Calu3 (cell line): Measurements from ENCODE around the gene IDH2. TPM values are rescaled to one million over a fixed set of nuclear protein-coding genes. Genes with fewer than 3 reads are reported as not detected.
A peak's percentile ranks its signal among the peaks of the same experiment; 100 is the strongest.

Source experiments
- BruUV-seq: library from RNA; stranded (reverse); fragments of 400-500 nt; replicated peaks from 2 replicates; lab custom pipeline; 2021; lab: Mats Ljungman, UMichigan
- CTCF ChIA-PET: fragments of 300-600 bp; sonication (Branson Sonifier 250); formaldehyde crosslinking; loops from one replicate; lab custom pipeline; 2022; ENCODE audit warnings: antibody characterized with exemption; lab: Charles Lee
- DNase-seq: peaks from one replicate; pipeline ENCODE4 v3.0.0; 2022
- H3K27ac Mint-ChIP-seq: one replicate; pipeline ENCODE4 v1.8.0; 2022; ENCODE audit warnings: mixed read lengths; ENCODE audit not compliant: unreplicated experiment
- H3K27me3 Mint-ChIP-seq: one replicate; pipeline ENCODE4 v1.8.0; 2022; ENCODE audit warnings: mixed read lengths; ENCODE audit not compliant: unreplicated experiment
- H3K36me3 Mint-ChIP-seq: one replicate; pipeline ENCODE4 v1.8.0; 2022; ENCODE audit warnings: mild to moderate bottlenecking, moderate library complexity, mixed read lengths; ENCODE audit not compliant: insufficient read depth, unreplicated experiment
- H3K4me1 Mint-ChIP-seq: one replicate; pipeline ENCODE4 v1.8.0; 2022; ENCODE audit warnings: mild to moderate bottlenecking, low read depth, mixed read lengths; ENCODE audit not compliant: unreplicated experiment
- H3K4me3 Mint-ChIP-seq: one replicate; pipeline ENCODE4 v1.8.0; 2022; ENCODE audit warnings: mild to moderate bottlenecking, low read depth, moderate library complexity, mixed read lengths; ENCODE audit not compliant: unreplicated experiment
- H3K9me3 Mint-ChIP-seq: one replicate; pipeline ENCODE4 v1.8.0; 2022; ENCODE audit warnings: low read depth, mixed read lengths; ENCODE audit not compliant: unreplicated experiment
- CTCF ChIP-seq: fragments of 200-600 bp; IDR thresholded peaks from one replicate; pipeline ENCODE4 v1.8.0; 2022; ENCODE audit warnings: antibody characterized with exemption; ENCODE audit not compliant: unreplicated experiment
- intact Hi-C: fragments of 100-400 bp; cut with micrococcal nuclease; formaldehyde crosslinking; loops from one replicate; pipeline ENCODE4 v1.10.0; 2022; ENCODE audit not compliant: unreplicated experiment
- total RNA-seq: library from RNA; stranded (reverse); gene quantifications from 2 replicates; pipeline ENCODE4 v1.2.3, GENCODE V29; 2022

Gene IDH2
- total RNA-seq, 1 experiment from 2014 or later = 108 TPM

DNA sequence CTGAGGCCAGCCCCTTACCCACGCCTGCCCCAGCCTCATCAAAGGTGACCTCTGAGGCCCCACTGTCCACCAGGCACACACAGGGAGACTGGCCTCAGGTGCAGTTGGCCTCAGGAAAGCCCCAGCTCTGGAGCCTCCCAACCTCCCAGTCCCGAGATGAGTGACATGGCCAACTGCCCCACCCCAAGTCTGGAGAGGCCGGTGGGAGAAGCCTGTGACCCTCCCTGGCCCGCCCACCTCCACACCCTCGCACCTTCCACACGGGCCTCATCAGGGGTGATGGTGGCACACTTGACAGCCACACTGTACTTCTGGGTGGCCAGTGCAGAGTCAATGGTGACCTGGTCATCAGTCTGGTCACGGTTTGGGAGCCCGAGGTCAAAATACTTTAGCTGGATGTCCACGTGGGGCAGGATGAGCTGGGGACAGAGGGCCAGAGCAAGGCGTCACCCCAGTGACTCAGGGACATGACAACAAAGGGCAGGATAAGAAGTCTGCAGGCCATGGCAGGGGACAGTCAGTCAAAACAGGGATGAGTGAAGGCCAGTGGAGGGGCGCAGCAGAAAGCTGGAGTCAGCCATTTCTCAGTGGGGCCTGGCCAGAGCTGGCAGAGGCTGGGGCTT, 11.9 kb downstream of the IDH2 start:
- Mint-ChIP-seq H3K9me3 (no peaks in the 10 kb centered on the region), H3K27ac (no peak overlapping the region), H3K4me3 (no peak overlapping the region), H3K27me3 (no peaks in the 10 kb centered on the region), H3K4me1 (peaks cover 2% of the 10 kb centered on the region), H3K36me3 (peaks cover 22% of the 10 kb centered on the region)
- CTCF ChIA-PET = no interaction called here
- no peak for DNase-seq
- intact Hi-C loops = no loop called here
- no TSS peak for BruUV-seq
- TF ChIP-seq CTCF = no peak

GRCh38 chr15:90087454-90088154, 14.7 kb downstream of the IDH2 start:
- peak; percentile 51 for DNase-seq
- no peaks in the 10 kb centered on the region for H3K9me3 Mint-ChIP-seq
- intact Hi-C loops = loop anchor here (1.0 kb wide), 1 partner anchor 189 kb away; no protein-coding TSS in a partner anchor
- peaks cover 17% of the 10 kb centered on the region for H3K36me3 Mint-ChIP-seq
- no peak overlapping the region for H3K4me3 Mint-ChIP-seq
- H3K4me1 Mint-ChIP-seq = no peaks in the 10 kb centered on the region
- CTCF ChIA-PET = interaction anchor here (0.6 to 3.6 kb wide), 9 partner anchors 13 to 775 kb away, joined by 3 to 17 read pairs (median 3); partner anchors contain the start of genes AP3S2 and IDH2
- no TSS peak for BruUV-seq
- TF ChIP-seq CTCF = no peak
- no peak overlapping the region for H3K27ac Mint-ChIP-seq
- no peaks in the 10 kb centered on the region for H3K27me3 Mint-ChIP-seq

GRCh38 chr15:90086868-90087268, 15.4 kb downstream of the IDH2 start:
- CTCF ChIA-PET = interaction anchor here (0.7 to 3.6 kb wide), 9 partner anchors 12 to 348 kb away, joined by 3 to 17 read pairs (median 4); partner anchors contain the start of genes AP3S2 and IDH2
- no peak overlapping the region for H3K27ac Mint-ChIP-seq
- peaks cover 17% of the 10 kb centered on the region for H3K36me3 Mint-ChIP-seq
- H3K4me3 Mint-ChIP-seq = no peak overlapping the region
- no peaks in the 10 kb centered on the region for H3K9me3 Mint-ChIP-seq
- peak; percentile 72 for DNase-seq
- no peaks in the 10 kb centered on the region for H3K27me3 Mint-ChIP-seq
- peak; percentile 74 for TF ChIP-seq CTCF
- intact Hi-C loops = loop anchor here (1.0 kb wide), 1 partner anchor 189 kb away; no protein-coding TSS in a partner anchor
- BruUV-seq = no TSS peak
- no peaks in the 10 kb centered on the region for H3K4me1 Mint-ChIP-seq

- no peak overlapping the region for H3K4me3 Mint-ChIP-seq
- intact Hi-C loops = no loop called here
- no peaks in the 10 kb centered on the region for H3K27me3 Mint-ChIP-seq
- DNase-seq = no peak
- CTCF ChIA-PET = interaction anchor here (1.1 to 3.6 kb wide), 2 partner anchors 184 to 187 kb away, joined by 3 to 17 read pairs; no protein-coding TSS in a partner anchor
- no peak overlapping the region for H3K27ac Mint-ChIP-seq
- H3K4me1 Mint-ChIP-seq = no peaks in the 10 kb centered on the region
- TF ChIP-seq CTCF = no peak
- H3K36me3 Mint-ChIP-seq = peaks cover 17% of the 10 kb centered on the region
- BruUV-seq = no TSS peak
- H3K9me3 Mint-ChIP-seq = no peaks in the 10 kb centered on the region
These were observed 16.7 kb downstream of the IDH2 start for GRCh38 chr15:90085565-90085964.
